Measurements from ENCODE around the gene GPRC5D. TPM values are rescaled to one million over a fixed set of nuclear protein-coding genes. Genes with fewer than 3 reads are reported as not detected.

The GPRC5D gene
- total RNA-seq, 2 donors from 2014 or later = not detected

DNA sequence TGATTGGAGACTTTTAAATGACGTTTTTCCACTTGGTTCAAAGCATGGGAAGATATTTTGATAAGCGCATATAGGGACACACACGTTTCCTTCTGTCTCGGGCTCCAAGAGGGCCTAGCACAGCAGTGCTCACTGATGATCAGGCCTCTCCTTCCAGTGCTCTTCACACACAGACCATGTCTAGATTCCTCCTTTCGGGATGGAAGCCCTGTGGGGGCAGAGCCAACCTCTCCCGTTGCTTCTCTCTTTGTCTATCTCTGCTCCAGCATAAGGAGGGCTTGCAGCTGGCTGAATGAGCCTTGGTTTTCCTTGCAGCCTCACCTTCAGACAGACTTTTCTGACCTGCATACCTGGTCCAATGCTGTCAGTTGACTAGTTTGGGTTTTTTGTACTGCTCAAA, 22.3 kb downstream of the GPRC5D start:
- Mint-ChIP-seq H3K4me1 (peaks cover 11% of the 10 kb centered on the region), H3K4me3 (no peak overlapping the region), H3K27ac (no peak overlapping the region), H3K27me3 (ENCODE audit: insufficient read depth) (peaks cover 3% of the 10 kb centered on the region), H3K9me3 (peaks cover 1% of the 10 kb centered on the region), H3K36me3 (ENCODE audit: low read depth) (peaks cover 12% of the 10 kb centered on the region)
- H3K4me3 ChIP-seq (ENCODE audit: low read length) = no peak overlapping the region
- TF ChIP-seq, protein P1, sequence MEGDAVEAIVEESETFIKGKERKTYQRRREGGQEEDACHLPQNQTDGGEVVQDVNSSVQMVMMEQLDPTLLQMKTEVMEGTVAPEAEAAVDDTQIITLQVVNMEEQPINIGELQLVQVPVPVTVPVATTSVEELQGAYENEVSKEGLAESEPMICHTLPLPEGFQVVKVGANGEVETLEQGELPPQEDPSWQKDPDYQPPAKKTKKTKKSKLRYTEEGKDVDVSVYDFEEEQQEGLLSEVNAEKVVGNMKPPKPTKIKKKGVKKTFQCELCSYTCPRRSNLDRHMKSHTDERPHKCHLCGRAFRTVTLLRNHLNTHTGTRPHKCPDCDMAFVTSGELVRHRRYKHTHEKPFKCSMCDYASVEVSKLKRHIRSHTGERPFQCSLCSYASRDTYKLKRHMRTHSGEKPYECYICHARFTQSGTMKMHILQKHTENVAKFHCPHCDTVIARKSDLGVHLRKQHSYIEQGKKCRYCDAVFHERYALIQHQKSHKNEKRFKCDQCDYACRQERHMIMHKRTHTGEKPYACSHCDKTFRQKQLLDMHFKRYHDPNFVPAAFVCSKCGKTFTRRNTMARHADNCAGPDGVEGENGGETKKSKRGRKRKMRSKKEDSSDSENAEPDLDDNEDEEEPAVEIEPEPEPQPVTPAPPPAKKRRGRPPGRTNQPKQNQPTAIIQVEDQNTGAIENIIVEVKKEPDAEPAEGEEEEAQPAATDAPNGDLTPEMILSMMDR (conservative IDR thresholded peaks at IDR 0.05) = no peak
- peaks cover 4% of the 10 kb centered on the region for H3K4me1 ChIP-seq (ENCODE audit: control insufficient read depth, insufficient read depth, low read length)
- H3K9ac ChIP-seq (ENCODE audit: extremely low read depth, low read length, poor library complexity, severe bottlenecking) = no peak overlapping the region
- WGBS, 2 experiments (ENCODE audit: insufficient coverage in 1 of 2, insufficient read length in 1 of 2) = 86 to 91% methylated on average over 5 to 6 of the region's 6 CpGs
- no peaks in the 10 kb centered on the region for H3K36me3 ChIP-seq (ENCODE audit: control insufficient read depth, insufficient read depth, low read length)
- H3K27me3 ChIP-seq (ENCODE audit: control insufficient read depth, insufficient read depth, low read length, poor library complexity, severe bottlenecking) = no peaks in the 10 kb centered on the region
- no peak for DNase-seq
- peaks cover 10% of the 10 kb centered on the region for H3K9me3 ChIP-seq (ENCODE audit: control insufficient read depth, low read length)
- H3K27ac ChIP-seq (ENCODE audit: low read depth, low read length) = no peak overlapping the region

DNA sequence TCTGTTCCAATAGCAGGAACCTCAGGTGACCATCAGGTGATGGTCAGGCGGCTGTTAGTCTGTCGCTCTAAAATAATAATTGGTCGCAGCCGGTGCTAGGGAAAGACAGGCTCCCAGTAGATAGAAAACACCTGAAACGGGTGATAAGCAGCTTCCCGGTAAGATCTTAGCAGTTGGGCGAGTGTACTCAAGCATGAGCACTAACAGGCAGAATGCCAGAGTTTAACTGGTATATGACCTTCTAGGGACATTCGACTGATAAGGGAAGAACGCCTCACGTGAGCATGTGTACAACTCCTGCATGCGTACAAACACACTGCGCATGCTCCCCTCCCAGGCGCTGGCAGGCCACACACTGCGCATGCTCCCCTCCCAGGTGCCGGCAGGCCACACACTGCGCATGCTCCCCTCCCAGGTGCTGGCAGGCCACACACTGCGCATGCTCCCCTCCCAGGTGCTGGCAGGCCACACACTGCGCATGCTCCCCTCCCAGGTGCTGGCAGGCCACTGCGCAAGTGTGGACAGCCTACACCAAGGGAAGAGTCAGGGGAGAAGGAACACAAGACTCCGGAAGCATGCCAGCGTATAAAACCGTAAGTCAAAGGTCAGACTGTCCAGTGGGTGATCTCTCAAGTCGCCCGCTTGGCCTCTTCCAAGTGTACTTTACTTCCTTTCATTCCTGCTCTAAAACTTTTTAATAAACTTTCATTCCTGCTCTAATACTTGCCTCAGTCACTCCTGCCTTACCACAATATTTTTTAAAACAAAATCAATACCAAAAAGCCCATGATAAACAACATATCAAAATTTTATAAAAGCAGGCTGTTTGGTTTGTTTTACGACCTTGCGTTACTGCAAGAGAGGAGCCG, 24.5 kb downstream of the GPRC5D start:
- Mint-ChIP-seq H3K27ac (peak overlapping the region; percentile 75), H3K9me3 (peaks cover 1% of the 10 kb centered on the region), H3K4me1 (no peaks in the 10 kb centered on the region), H3K36me3 (ENCODE audit: low read depth) (peaks cover 12% of the 10 kb centered on the region), H3K4me3 (peak overlapping the region; percentile 71), H3K27me3 (ENCODE audit: insufficient read depth) (peaks cover 10% of the 10 kb centered on the region)
- H3K36me3 ChIP-seq (ENCODE audit: control insufficient read depth, insufficient read depth, low read length) = no peaks in the 10 kb centered on the region
- peak overlapping the region; percentile 42 for H3K9ac ChIP-seq (ENCODE audit: extremely low read depth, low read length, poor library complexity, severe bottlenecking)
- H3K4me3 ChIP-seq (ENCODE audit: low read length) = peak overlapping the region; percentile 96
- TF ChIP-seq, protein P1 (conservative IDR thresholded peaks at IDR 0.05) = no peak
- H3K4me1 ChIP-seq (ENCODE audit: control insufficient read depth, insufficient read depth, low read length) = no peaks in the 10 kb centered on the region
- WGBS, 2 experiments (ENCODE audit: insufficient coverage in 1 of 2, insufficient read length in 1 of 2) = 35 to 51% methylated on average over 15 to 27 of the region's 27 CpGs
- H3K27me3 ChIP-seq (ENCODE audit: control insufficient read depth, insufficient read depth, low read length, poor library complexity, severe bottlenecking) = no peaks in the 10 kb centered on the region
- H3K9me3 ChIP-seq (ENCODE audit: control insufficient read depth, low read length) = peaks cover 10% of the 10 kb centered on the region
- DNase-seq = no peak
- no peak overlapping the region for H3K27ac ChIP-seq (ENCODE audit: low read depth, low read length)

DNA sequence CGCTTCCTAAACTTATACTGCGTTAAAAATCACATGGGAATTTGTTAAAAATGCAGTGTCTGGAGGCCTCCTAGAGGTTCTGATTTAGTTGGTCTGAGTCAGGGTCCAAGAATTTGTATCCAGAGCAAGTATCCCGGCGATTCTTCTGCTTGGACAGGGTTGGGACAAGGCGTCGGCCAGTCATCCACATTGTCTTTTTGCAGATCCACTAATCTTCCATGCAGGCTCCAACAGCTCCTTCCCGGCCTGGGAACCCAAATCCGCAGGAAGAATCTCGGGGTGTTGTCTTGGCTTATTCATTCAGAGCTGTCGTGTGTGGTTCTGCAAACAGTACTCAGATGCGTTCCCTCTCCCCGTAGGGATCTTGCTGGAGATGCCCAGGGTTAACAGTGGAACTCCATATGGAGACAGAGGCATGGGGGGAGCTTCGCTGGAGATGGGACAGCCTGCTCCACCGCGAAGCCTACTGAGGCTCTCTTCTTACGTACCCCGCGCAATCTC, 25.3 kb downstream of the GPRC5D start:
- H3K9me3 Mint-ChIP-seq = peaks cover 1% of the 10 kb centered on the region
- H3K4me3 ChIP-seq (ENCODE audit: low read length) = peak overlapping the region; percentile 52
- H3K27ac Mint-ChIP-seq = no peak overlapping the region
- H3K27me3 ChIP-seq (ENCODE audit: control insufficient read depth, insufficient read depth, low read length, poor library complexity, severe bottlenecking) = no peaks in the 10 kb centered on the region
- peaks cover 10% of the 10 kb centered on the region for H3K27me3 Mint-ChIP-seq (ENCODE audit: insufficient read depth)
- H3K36me3 Mint-ChIP-seq (ENCODE audit: low read depth) = peaks cover 12% of the 10 kb centered on the region
- H3K27ac ChIP-seq (ENCODE audit: low read depth, low read length) = no peak overlapping the region
- H3K9me3 ChIP-seq (ENCODE audit: control insufficient read depth, low read length) = peaks cover 10% of the 10 kb centered on the region
- TF ChIP-seq, protein P1 (conservative IDR thresholded peaks at IDR 0.05) = no peak
- no peaks in the 10 kb centered on the region for H3K4me1 ChIP-seq (ENCODE audit: control insufficient read depth, insufficient read depth, low read length)
- DNase-seq = no peak
- no peak overlapping the region for H3K4me3 Mint-ChIP-seq
- no peak overlapping the region for H3K9ac ChIP-seq (ENCODE audit: extremely low read depth, low read length, poor library complexity, severe bottlenecking)
- H3K4me1 Mint-ChIP-seq = peaks cover 2% of the 10 kb centered on the region
- H3K36me3 ChIP-seq (ENCODE audit: control insufficient read depth, insufficient read depth, low read length) = no peaks in the 10 kb centered on the region
- WGBS, 2 experiments (ENCODE audit: insufficient coverage in 1 of 2, insufficient read length in 1 of 2) = 95 to 96% methylated on average over 18 of the region's 18 CpGs

All from endodermal cell (in vitro differentiated cells).